GM12878 (cell line): ENCODE results near the gene IFNAR1. TPM values are rescaled to one million over a fixed set of nuclear protein-coding genes. Genes with fewer than 3 reads are reported as not detected.

ENCODE experiments used
- BCL11A ChIP-seq: IDR thresholded peaks from 2 replicates; pipeline ENCODE4 v1.6.1; 2011; ENCODE audit warnings: low read depth, low read length
- ETV6 ChIP-seq, 2 experiments: fragments of 450-650 bp in 1 of 2; IDR thresholded peaks in 1 of 2; conservative IDR thresholded peaks in 1 of 2; 2 replicates each; pipeline ENCODE4 v1.6.1; 2014; ENCODE audit warnings: antibody characterized with exemption in 1 of 2, borderline replicate concordance in 1 of 2, low read depth in 1 of 2, mild to moderate bottlenecking in 1 of 2, moderate library complexity in 1 of 2
- EZH2 ChIP-seq: IDR thresholded peaks from 2 replicates; pipeline ENCODE4 v1.6.1; 2012; ENCODE audit warnings: low read depth, mild to moderate bottlenecking, control low read depth, inconsistent platforms, low read length, borderline replicate concordance; ENCODE audit not compliant: control insufficient read depth
- GATAD2B ChIP-seq: fragments of 450-650 bp; conservative IDR thresholded peaks from 2 replicates; pipeline ENCODE4 v1.6.1; 2017; ENCODE audit warnings: low read depth, mild to moderate bottlenecking, moderate library complexity
- PML ChIP-seq: IDR thresholded peaks from 2 replicates; pipeline ENCODE4 v1.6.1; 2012; ENCODE audit warnings: low read length, inconsistent platforms
- SIX5 ChIP-seq: IDR thresholded peaks from 2 replicates; pipeline ENCODE4 v1.6.1; 2011; ENCODE audit warnings: mild to moderate bottlenecking, low read depth, low read length, moderate library complexity; ENCODE audit not compliant: severe bottlenecking
- SMAD1 ChIP-seq: fragments of 450-650 bp; IDR thresholded peaks from 2 replicates; pipeline ENCODE4 v1.6.1; 2018; ENCODE audit warnings: mild to moderate bottlenecking, low read depth; ENCODE audit not compliant: partially characterized antibody
- polyA plus RNA-seq, 11 experiments: library from polyadenylated mRNA; depleted of rRNA in 4 of 11; unstranded in 6 of 11; stranded (reverse) in 5 of 11; fragments of >200 nt; fragmentation: Nextera tagmentation in 4 of 11; fragmentation: Illumina TruSeq in 1 of 11; extraction: Ambion mirVana in 4 of 11; extraction: Trizol in 1 of 11; gene quantifications; 1 replicate in 1 of 11; 2 replicates in 10 of 11; pipeline versions ENCODE4 v1.2.1 to v1.2.3, GENCODE V29; 2011 to 2016; ENCODE audit warnings: inconsistent platforms in 2 of 11, missing spikeins in 2 of 11, low read depth in 1 of 11
- total RNA-seq, 4 experiments: library from RNA; depleted of rRNA in 3 of 4; stranded (reverse); fragments of >200 nt in 3 of 4; fragmentation: Illumina TruSeq in 1 of 4; extraction: Trizol in 1 of 4; gene quantifications; 2 replicates each; pipeline versions ENCODE4 v1.2.1 to v1.2.3, GENCODE V29; 2013 to 2021
- TF ChIP-seq, protein P1 (sequence below): fragments of 450-650 bp; IDR thresholded peaks from 2 replicates; pipeline ENCODE4 v1.6.1; 2016; ENCODE audit warnings: mild to moderate bottlenecking, moderate library complexity, borderline replicate concordance
- TF ChIP-seq, protein P2 (sequence below): fragments of 450-650 bp; IDR thresholded peaks from 2 replicates; pipeline ENCODE4 v1.6.1; 2014; ENCODE audit warnings: mild to moderate bottlenecking

The IFNAR1 gene
- total and polyA plus RNA-seq, 10 of the 15 experiments (the other 5 are each of a cell fraction or from before 2014, with no cell fraction given), result 12.0 to 62.4 (median 24.6) TPM

DNA sequence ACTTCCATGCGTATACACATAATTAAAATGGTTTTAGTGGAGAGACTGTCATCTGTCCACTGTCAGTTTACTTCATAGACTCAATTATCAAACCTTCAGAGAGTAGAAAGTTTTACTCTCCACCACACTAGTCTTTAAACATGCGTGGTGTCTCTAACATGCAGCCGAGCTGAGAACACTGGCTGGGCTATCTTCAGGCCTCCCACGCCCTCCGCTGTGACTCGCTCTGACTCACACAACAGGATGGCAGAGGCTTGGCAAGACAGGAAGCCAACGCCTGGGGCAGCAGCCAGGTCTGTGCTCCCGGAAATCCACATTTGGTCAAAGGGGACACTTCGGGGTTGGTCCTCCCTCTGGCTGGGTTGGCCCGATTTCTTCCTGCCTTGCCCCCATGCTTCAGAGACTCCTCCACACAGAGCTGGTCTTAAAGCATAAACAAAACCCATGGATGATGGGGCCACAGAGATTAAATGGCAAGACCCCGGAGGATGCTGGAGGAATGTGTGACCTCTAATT is 55.8 kb downstream of the IFNAR1 start (continued):
- TF ChIP-seq, protein P1, sequence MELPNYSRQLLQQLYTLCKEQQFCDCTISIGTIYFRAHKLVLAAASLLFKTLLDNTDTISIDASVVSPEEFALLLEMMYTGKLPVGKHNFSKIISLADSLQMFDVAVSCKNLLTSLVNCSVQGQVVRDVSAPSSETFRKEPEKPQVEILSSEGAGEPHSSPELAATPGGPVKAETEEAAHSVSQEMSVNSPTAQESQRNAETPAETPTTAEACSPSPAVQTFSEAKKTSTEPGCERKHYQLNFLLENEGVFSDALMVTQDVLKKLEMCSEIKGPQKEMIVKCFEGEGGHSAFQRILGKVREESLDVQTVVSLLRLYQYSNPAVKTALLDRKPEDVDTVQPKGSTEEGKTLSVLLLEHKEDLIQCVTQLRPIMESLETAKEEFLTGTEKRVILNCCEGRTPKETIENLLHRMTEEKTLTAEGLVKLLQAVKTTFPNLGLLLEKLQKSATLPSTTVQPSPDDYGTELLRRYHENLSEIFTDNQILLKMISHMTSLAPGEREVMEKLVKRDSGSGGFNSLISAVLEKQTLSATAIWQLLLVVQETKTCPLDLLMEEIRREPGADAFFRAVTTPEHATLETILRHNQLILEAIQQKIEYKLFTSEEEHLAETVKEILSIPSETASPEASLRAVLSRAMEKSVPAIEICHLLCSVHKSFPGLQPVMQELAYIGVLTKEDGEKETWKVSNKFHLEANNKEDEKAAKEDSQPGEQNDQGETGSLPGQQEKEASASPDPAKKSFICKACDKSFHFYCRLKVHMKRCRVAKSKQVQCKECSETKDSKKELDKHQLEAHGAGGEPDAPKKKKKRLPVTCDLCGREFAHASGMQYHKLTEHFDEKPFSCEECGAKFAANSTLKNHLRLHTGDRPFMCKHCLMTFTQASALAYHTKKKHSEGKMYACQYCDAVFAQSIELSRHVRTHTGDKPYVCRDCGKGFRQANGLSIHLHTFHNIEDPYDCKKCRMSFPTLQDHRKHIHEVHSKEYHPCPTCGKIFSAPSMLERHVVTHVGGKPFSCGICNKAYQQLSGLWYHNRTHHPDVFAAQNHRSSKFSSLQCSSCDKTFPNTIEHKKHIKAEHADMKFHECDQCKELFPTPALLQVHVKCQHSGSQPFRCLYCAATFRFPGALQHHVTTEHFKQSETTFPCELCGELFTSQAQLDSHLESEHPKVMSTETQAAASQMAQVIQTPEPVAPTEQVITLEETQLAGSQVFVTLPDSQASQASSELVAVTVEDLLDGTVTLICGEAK, result no peak
- TF ChIP-seq PML, result no peak
- no peak for TF ChIP-seq SIX5
- TF ChIP-seq EZH2, result no peak
- TF ChIP-seq BCL11A, result peak; percentile 51; the same call in 1 of the 2 replicates
- peak in 1 of 2 experiments; percentile 49; a peak in 1 of 4 replicates for TF ChIP-seq ETV6 (conservative IDR thresholded peaks at IDR 0.05 in 1 of 2, IDR thresholded peaks at IDR 0.05 in 1 of 2; ENCODE audit: borderline replicate concordance in 1 of 2, low read depth in 1 of 2)
- TF ChIP-seq GATAD2B, result 0 out of 2 replicates have a peak, but pooled peaks have one; percentile 66
- no peak for TF ChIP-seq SMAD1
- TF ChIP-seq, protein P2, sequence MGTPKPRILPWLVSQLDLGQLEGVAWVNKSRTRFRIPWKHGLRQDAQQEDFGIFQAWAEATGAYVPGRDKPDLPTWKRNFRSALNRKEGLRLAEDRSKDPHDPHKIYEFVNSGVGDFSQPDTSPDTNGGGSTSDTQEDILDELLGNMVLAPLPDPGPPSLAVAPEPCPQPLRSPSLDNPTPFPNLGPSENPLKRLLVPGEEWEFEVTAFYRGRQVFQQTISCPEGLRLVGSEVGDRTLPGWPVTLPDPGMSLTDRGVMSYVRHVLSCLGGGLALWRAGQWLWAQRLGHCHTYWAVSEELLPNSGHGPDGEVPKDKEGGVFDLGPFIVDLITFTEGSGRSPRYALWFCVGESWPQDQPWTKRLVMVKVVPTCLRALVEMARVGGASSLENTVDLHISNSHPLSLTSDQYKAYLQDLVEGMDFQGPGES, result no peak
- TF ChIP-seq, all 136 proteins: peak for 50
